Measurements from ENCODE around the gene EMILIN2.

- TF ChIP-seq CTCF (IDR thresholded peaks at IDR 0.05) (no peak), POLR2A (IDR thresholded peaks at IDR 0.05) (no peak)
Observed at GRCh38 chr18:2958819-2959298, 112.1 kb downstream of the EMILIN2 start.
